Articular chondrocyte of knee joint (primary cell): Measurements from ENCODE around the gene ATF2. TPM values are rescaled to one million over a fixed set of nuclear protein-coding genes. Genes with fewer than 3 reads are reported as not detected.

Experiments
- small RNA-seq: library from RNA; depleted of rRNA; stranded (forward); fragments of <200 nt; gene quantifications from one replicate; pipeline ENCODE3, GENCODE V24; 2012
- total RNA-seq: library from RNA; depleted of rRNA; stranded (reverse); fragments of >200 nt; gene quantifications from 2 replicates; pipeline ENCODE4 v1.2.3, GENCODE V29; 2012

Gene ATF2
- 75.7 and 84.1 TPM in 2 replicates for total RNA-seq

DNA sequence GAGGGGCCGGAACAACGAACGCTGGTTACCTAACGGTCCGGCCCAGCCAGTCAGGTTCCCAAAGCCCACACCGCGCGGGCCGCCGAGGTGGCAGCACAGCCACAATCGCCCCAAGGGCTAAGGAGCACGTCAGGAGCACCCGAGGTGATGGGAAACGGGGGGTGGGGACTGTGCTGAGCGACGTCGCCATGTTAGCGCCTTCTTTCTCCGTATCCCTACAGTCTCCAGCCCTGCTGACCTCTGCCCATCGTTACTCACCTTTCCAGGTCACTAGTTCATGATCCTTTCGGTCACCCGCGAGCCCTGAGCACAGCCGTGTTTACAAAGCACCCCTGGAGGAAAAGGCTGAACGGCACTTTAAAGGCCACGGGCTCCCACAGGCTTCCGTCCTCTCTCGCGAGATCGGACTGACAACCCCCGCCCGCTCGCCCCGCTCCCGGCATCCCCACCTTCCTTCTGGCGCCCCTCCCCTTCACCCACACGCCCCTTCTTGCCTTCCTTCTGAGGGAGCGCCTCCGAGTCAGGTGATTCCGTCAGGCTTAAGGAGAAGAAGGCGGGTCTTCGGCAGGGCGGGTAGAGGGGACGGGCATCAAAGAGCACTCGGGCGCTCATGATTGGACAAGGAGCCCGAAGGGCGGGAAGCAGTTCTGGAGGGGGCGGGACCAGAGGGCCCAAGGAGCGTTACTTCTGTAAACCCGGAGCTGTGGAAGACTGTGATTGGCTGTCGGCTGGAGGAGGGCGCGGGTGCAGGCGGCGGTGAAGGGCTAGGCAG, at the start of gene ATF2:
Gene ATF2, minus strand, starts transcription at position 412 of the 772 bp plus-strand sequence. CDS start 31,760 bp downstream, outside the sequence.

GRCh38 chr2:175181104-175181876, 13.3 kb upstream of the ATF2 start, which contains the start of gene ATP5MC3:
ATP5MC3 (minus strand) TSS chr2:175181710; CDS start chr2:175181393, 317 bp downstream.

Small RNAs within 50 kb of the gene (small RNA-seq; reads per million reads assigned to genes)
- gene MIR933 (0.42 reads per million, percentile 6 among the genes with 10 or more reads in this experiment), gene RF02271 (not detected), gene RNU6-1290P (not detected), gene RNU6-763P (not detected)

Other genes starting within 250 kb of the ATF2 start
- gene CHN1, start 162.8 kb downstream of the ATF2 start, total RNA-seq = 4.7 and 11.5 TPM in 2 replicates
- gene ATP5MC3, start 13.5 kb upstream of the ATF2 start, total RNA-seq = 136 and 162 TPM in 2 replicates